ENCODE results near the gene RPS6KA2. TPM values are rescaled to one million over a fixed set of nuclear protein-coding genes. Genes with fewer than 3 reads are reported as not detected.

The RPS6KA2 gene
- total and polyA plus RNA-seq, 2 donors (not counting 3 experiments of a cell fraction or from before 2014, with no cell fraction given): 54.5 to 75.8 TPM

- no peaks in the 10 kb centered on the region for H3K9me1 ChIP-seq (replicated peaks; ENCODE audit: control insufficient read depth, extremely low read depth, insufficient read depth, low read length)
- intact Hi-C loops (cut with micrococcal nuclease) (no loop called here), dilution Hi-C loops (cut with MboI; ENCODE audit: extremely low pct_ligation_motif_present, low sequenced_read_pairs) (no loop called here)
- no TSS peak for BruUV-seq (replicated peaks)
- no peaks in the 10 kb centered on the region for H3K79me2 ChIP-seq (ENCODE audit: control insufficient read depth, insufficient read depth, low read length)
- no peaks in the 10 kb centered on the region for H4K20me1 ChIP-seq (replicated peaks; ENCODE audit: control insufficient read depth, extremely low read depth, insufficient read depth, low read length)
- H3K4me2 ChIP-seq (ENCODE audit: insufficient read depth, low read length): no peak overlapping the region
- DNase-seq (ENCODE audit: low read depth, low spot score): no peak
- ChIA-PET POLR2A (no interaction called here), CTCF (interaction anchor here (0.6 kb wide), 1 partner anchor 379 kb away, joined by 3 read pairs; no protein-coding TSS in a partner anchor)
- no peak overlapping the region for H3K27ac ChIP-seq (ENCODE audit: insufficient read depth, low read depth, low read length)
- FAIRE-seq: no peak
- no peak for TF ChIP-seq EZH2 (IDR thresholded peaks at IDR 0.05; ENCODE audit: borderline replicate concordance, low read depth, low read length, severe bottlenecking)
- TF ChIP-seq MAX (IDR thresholded peaks at IDR 0.05; ENCODE audit: insufficient read depth, insufficient read length): no peak
- no peak for TF ChIP-seq GATA2 (IDR thresholded peaks at IDR 0.05; ENCODE audit: insufficient read depth, insufficient read length, low read depth, low read length)
- H3K27me3 ChIP-seq (ENCODE audit: control insufficient read depth in 2 of 2, insufficient read depth in 2 of 2, low read length in 2 of 2): no peaks in the 10 kb centered on the region
- peaks cover 0 to 22% of the 10 kb centered on the region in 2 experiments for H3K36me3 ChIP-seq (ENCODE audit: control insufficient read depth in 2 of 2, extremely low read depth in 1 of 2, insufficient read depth in 2 of 2, low read length in 2 of 2)
- no peaks in the 10 kb centered on the region for H3K9me3 ChIP-seq (replicated peaks; ENCODE audit: control insufficient read depth, insufficient read depth, low read length)
- no peak overlapping the region for H3K9ac ChIP-seq (replicated peaks; ENCODE audit: extremely low read depth, insufficient read depth, low read length)
- no peak overlapping the region for H2AFZ ChIP-seq (ENCODE audit: low read depth, low read length)
- H3K4me3 ChIP-seq (replicated peaks in 1 of 3; ENCODE audit: insufficient read depth in 1 of 3, low read depth in 1 of 3, low read length in 3 of 3): no peak overlapping the region
- H3K4me1 ChIP-seq (ENCODE audit: control insufficient read depth, extremely low read depth, insufficient read depth, low read length): peaks cover 6% of the 10 kb centered on the region
Measured at GRCh38 chr6:166469426-166469961, 157.6 kb downstream of the RPS6KA2 start.

DNA sequence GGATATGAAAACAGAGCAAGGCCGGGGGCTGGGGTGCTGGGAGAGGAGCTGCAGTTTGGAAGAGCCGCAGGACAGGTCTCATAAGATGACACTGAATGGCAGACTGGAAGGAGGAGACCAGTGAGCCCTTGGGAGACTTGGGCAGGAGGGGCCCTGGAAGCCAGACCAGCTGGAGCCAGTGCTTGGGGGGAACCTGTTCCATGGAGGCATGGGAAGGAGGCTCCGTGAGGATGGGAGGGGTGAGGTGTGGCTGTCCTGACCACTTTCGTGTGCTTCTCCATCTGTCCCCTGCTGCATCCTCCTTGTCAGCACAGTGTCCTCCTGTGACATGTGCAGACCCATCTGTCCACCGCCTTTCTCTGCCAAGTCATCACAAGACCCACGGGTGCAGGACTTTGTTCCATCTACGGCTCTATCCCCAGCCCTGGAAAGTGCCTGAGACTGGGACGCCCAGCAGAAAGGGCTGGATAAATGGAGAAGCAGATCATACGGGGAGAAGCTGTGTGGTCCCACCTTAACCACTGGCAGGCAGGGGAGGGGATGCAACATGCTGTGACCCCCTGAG lies 159.5 kb downstream of the RPS6KA2 start:
- Histone ChIP-seq H3K27ac (ENCODE audit: insufficient read depth, low read depth, low read length) (no peak overlapping the region), H3K4me1 (ENCODE audit: control insufficient read depth, extremely low read depth, insufficient read depth, low read length) (peaks cover 6% of the 10 kb centered on the region), H3K27me3 (ENCODE audit: control insufficient read depth in 2 of 2, insufficient read depth in 2 of 2, low read length in 2 of 2) (no peaks in the 10 kb centered on the region)

More for the DNA sequence above, 159.5 kb downstream of the RPS6KA2 start:
- dilution Hi-C loops (cut with MboI; ENCODE audit: extremely low pct_ligation_motif_present, low sequenced_read_pairs): no loop called here
- no TSS peak for BruUV-seq (replicated peaks)
- intact Hi-C loops (cut with micrococcal nuclease): loop anchor here (2.0 kb wide), 1 partner anchor 21 kb away; no protein-coding TSS in a partner anchor
- Histone ChIP-seq H3K9ac (replicated peaks; ENCODE audit: extremely low read depth, insufficient read depth, low read length) (no peak overlapping the region), H3K4me3 (replicated peaks in 1 of 3; ENCODE audit: insufficient read depth in 1 of 3, low read depth in 1 of 3, low read length in 3 of 3) (no peak overlapping the region), H3K4me2 (ENCODE audit: insufficient read depth, low read length) (no peak overlapping the region), H3K36me3 (ENCODE audit: control insufficient read depth in 2 of 2, extremely low read depth in 1 of 2, insufficient read depth in 2 of 2, low read length in 2 of 2) (peaks cover 0 to 30% of the 10 kb centered on the region in 2 experiments), H3K79me2 (ENCODE audit: control insufficient read depth, insufficient read depth, low read length) (no peaks in the 10 kb centered on the region), H3K9me3 (replicated peaks; ENCODE audit: control insufficient read depth, insufficient read depth, low read length) (no peaks in the 10 kb centered on the region), H3K9me1 (replicated peaks; ENCODE audit: control insufficient read depth, extremely low read depth, insufficient read depth, low read length) (no peaks in the 10 kb centered on the region), H2AFZ (ENCODE audit: low read depth, low read length) (no peak overlapping the region), H4K20me1 (replicated peaks; ENCODE audit: control insufficient read depth, extremely low read depth, insufficient read depth, low read length) (no peaks in the 10 kb centered on the region)
- ChIA-PET POLR2A (no interaction called here), CTCF (no interaction called here)
- DNase-seq (ENCODE audit: low read depth, low spot score) (no peak), FAIRE-seq (no peak)
- TF ChIP-seq FOS (IDR thresholded peaks at IDR 0.05; ENCODE audit: borderline replicate concordance, insufficient read depth, low read length) (no peak), GATA2 (IDR thresholded peaks at IDR 0.05; ENCODE audit: insufficient read depth, insufficient read length, low read depth, low read length) (no peak), MYC (IDR thresholded peaks at IDR 0.05; ENCODE audit: low read depth, low read length) (no peak), JUN (IDR thresholded peaks at IDR 0.05; ENCODE audit: borderline replicate concordance, insufficient read depth, insufficient read length, low read depth) (no peak), MAX (IDR thresholded peaks at IDR 0.05; ENCODE audit: insufficient read depth, insufficient read length) (no peak), POLR2AphosphoS5 (IDR thresholded peaks at IDR 0.05; ENCODE audit: insufficient read depth, low read depth, low read length) (no peak), EZH2 (IDR thresholded peaks at IDR 0.05; ENCODE audit: borderline replicate concordance, low read depth, low read length, severe bottlenecking) (no peak), POLR2A (IDR thresholded peaks at IDR 0.05; ENCODE audit: low read depth, low read length) (no peak)
- TF ChIP-seq, protein P1, sequence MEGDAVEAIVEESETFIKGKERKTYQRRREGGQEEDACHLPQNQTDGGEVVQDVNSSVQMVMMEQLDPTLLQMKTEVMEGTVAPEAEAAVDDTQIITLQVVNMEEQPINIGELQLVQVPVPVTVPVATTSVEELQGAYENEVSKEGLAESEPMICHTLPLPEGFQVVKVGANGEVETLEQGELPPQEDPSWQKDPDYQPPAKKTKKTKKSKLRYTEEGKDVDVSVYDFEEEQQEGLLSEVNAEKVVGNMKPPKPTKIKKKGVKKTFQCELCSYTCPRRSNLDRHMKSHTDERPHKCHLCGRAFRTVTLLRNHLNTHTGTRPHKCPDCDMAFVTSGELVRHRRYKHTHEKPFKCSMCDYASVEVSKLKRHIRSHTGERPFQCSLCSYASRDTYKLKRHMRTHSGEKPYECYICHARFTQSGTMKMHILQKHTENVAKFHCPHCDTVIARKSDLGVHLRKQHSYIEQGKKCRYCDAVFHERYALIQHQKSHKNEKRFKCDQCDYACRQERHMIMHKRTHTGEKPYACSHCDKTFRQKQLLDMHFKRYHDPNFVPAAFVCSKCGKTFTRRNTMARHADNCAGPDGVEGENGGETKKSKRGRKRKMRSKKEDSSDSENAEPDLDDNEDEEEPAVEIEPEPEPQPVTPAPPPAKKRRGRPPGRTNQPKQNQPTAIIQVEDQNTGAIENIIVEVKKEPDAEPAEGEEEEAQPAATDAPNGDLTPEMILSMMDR (IDR thresholded peaks at IDR 0.05; ENCODE audit: extremely low read depth in 1 of 2, insufficient read depth in 1 of 2, low read depth in 1 of 2, low read length in 2 of 2): no peak

Data from endothelial cell of umbilical vein (primary cell).